8988T (cell line): ENCODE measurements around the gene LIN7C.
"Not testable (repeated sequence)": the region's sequence is repeated elsewhere in the genome, so short reads cannot be mapped to it uniquely, and the experiment has no call there.

Experiments used
- DNase-seq: peaks from one replicate; pipeline ENCODE4 v3.0.0; 2011

The LIN7C gene

GRCh38 chr11:27468995-27469695, 37.4 kb downstream of the LIN7C start:
- no peak for DNase-seq

GRCh38 chr11:27468209-27468994, 38.2 kb downstream of the LIN7C start:
- no peak for DNase-seq

- DNase-seq = no peak
Measured at GRCh38 chr11:27467181-27467913, 39.2 kb downstream of the LIN7C start.

- DNase-seq = no peak
Measured at GRCh38 chr11:27466363-27466762, 40.2 kb downstream of the LIN7C start.

- no peak for DNase-seq
Measured at GRCh38 chr11:27465629-27466028, 40.9 kb downstream of the LIN7C start.

GRCh38 chr11:27464909-27465308, 41.7 kb downstream of the LIN7C start:
- no peak for DNase-seq

- no peak for DNase-seq
Measured at GRCh38 chr11:27464289-27464696, 42.3 kb downstream of the LIN7C start.

- no peak for DNase-seq
Measured at GRCh38 chr11:27462543-27462942, 44.0 kb downstream of the LIN7C start.

GRCh38 chr11:27460158-27460978, 46.2 kb downstream of the LIN7C start:
- DNase-seq = no peak

GRCh38 chr11:27459191-27459590, 47.4 kb downstream of the LIN7C start:
- DNase-seq = no peak

- DNase-seq = no peak
Measured at GRCh38 chr11:27458182-27458581, 48.4 kb downstream of the LIN7C start.

GRCh38 chr11:27456795-27457329, 49.7 kb downstream of the LIN7C start:
- DNase-seq = no peak

- DNase-seq = no peak
Measured at GRCh38 chr11:27456140-27456794, 50.3 kb downstream of the LIN7C start.

- DNase-seq = no peak
Measured at GRCh38 chr11:27455667-27456066, 50.9 kb downstream of the LIN7C start.

GRCh38 chr11:27453701-27454100, 52.9 kb downstream of the LIN7C start:
- DNase-seq = no peak

- no peak for DNase-seq
Measured at GRCh38 chr11:27452147-27452546, 54.4 kb downstream of the LIN7C start.

GRCh38 chr11:27451244-27451965, 55.2 kb downstream of the LIN7C start:
- DNase-seq = no peak

GRCh38 chr11:27448184-27448540, 58.4 kb downstream of the LIN7C start:
- not testable (repeated sequence) for DNase-seq

GRCh38 chr11:27447288-27448183, 59.0 kb downstream of the LIN7C start:
- DNase-seq = no peak

- DNase-seq = no peak
Measured at GRCh38 chr11:27445625-27446024, 60.9 kb downstream of the LIN7C start.
